ENCODE data around the gene RNF223. TPM values are rescaled to one million over a fixed set of nuclear protein-coding genes. Genes with fewer than 3 reads are reported as not detected.

The RNF223 gene
- total RNA-seq, 1 donor from 2014 or later = not detected

DNA sequence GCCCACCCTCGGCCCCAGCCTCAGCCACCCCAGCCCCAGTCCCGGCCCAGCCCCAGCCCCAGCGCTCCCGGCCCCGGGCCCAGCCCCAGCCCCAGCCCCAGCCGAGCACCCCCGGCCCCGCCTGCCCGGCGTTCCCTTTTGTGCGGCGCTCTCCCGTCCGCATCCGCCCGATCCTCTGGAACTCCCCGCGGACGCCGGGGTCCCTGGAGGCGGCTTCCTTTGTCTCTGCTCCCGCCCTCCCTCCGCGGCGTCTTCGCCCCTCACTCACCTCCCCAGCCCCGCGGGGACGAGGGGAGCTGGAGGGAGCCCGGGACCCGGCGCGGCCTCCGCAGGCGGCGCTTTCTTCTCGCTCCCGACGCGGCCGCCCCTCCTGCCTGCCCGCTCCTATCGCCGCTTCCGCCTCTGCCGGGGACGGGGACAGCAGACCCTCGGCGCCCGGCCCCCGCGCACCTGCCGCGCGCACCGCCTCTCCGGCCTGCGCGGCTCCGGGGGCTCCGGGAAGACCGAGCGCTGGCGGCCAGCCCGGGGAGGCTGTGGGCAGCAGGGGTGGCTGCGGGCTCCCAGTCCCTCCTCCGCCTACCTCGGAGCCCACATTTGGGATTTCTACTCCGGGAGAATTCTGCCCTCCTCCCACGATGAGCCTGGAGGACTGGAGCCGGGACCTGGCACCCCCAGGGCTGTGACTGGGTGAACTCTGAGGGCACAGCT, 40.2 kb downstream of the RNF223 start:
- intact Hi-C loops (cut with micrococcal nuclease) = loop anchor here (1.0 to 10.0 kb wide), 6 partner anchors 15 to 881 kb away; partner anchors contain the start of genes C1orf159, CALML6 and TMEM52

DNA sequence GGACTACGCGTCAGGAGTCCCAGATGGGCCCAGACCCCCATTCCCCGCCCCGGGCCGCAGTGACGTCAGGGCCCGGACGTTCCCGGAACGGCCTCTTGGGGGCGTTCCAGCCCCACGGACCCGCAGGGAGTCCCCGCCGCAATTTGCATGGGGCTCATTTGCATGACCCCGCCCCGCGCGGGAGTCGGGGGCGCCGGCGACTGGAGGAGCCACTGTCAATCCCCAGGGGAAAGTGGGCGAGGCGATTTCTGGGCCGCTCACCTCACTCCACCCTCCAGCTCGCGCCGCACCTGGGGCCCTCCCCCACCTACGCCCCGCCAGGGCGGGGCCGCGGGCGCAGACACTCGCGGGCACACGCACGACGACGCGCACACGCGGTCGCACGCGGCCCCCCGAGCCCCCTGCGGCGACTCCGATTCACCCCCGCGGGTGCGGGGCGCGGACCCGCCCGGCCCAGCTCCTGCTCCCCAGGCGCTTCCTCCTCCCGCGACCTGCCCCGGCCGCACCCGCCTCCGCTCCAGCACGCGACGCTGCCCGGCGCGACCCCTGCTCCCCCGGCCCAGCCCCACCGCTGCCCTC, 41.0 kb downstream of the RNF223 start:
- intact Hi-C loops (cut with micrococcal nuclease) = loop anchor here (1.0 to 10.0 kb wide), 6 partner anchors 14 to 882 kb away; partner anchors contain the start of genes C1orf159, CALML6 and TMEM52

DNA sequence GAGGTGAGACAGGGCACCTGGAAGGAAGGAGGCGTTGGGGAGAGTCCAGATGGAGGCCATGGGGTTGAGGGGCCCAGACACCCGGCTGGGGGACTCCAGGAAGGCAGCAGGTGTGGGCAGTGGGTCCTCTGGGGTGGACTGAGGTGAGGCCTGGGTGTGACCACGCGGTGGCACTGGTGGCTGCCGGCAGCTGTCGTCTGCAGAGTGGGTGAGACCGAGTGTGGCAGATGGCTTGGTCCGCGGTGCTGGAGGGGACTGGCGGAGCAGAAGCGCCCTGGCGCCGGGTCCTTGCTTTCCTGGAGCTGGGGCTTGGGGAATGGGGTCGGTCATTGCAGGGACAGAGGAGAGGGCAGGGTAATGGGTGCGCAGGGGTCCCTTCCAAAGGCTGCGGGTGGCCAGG, 41.7 kb downstream of the RNF223 start:
- intact Hi-C loops (cut with micrococcal nuclease) = loop anchor here (2.0 to 10.0 kb wide), 3 partner anchors 84 to 882 kb away; partner anchors contain the start of genes C1orf159, CALML6 and TMEM52

DNA sequence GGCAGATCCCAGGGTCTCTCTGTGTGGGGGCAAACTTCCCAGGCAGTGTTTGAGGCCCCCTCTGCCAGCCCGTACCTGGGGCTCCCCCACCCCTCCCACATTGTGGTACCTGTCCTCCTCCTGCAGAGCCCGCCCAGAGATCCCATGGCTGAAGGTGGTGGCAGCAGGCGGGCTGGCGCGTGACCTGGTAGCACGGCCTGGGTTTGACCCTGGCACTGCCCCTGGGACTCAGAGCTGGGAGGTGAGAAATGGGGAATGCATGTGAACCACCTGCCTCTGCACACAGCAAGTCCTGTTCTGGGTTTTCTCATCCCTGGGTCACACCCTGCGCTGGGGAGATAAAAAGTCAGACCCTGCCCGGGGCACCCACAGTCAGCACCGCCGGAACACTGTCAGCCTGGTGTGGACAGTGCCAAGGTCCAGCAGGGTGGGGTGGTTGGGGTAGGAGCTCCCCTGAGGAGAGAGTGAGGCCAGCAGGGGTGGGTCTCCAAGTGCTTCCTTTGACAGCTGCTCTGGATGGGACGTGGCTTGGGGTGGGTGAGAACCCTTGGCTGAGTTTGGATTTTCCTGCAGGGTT, 42.4 kb downstream of the RNF223 start:
- intact Hi-C loops (cut with micrococcal nuclease) = loop anchor here (2.0 to 10.0 kb wide), 3 partner anchors 85 to 883 kb away; partner anchors contain the start of genes C1orf159, CALML6 and TMEM52

DNA sequence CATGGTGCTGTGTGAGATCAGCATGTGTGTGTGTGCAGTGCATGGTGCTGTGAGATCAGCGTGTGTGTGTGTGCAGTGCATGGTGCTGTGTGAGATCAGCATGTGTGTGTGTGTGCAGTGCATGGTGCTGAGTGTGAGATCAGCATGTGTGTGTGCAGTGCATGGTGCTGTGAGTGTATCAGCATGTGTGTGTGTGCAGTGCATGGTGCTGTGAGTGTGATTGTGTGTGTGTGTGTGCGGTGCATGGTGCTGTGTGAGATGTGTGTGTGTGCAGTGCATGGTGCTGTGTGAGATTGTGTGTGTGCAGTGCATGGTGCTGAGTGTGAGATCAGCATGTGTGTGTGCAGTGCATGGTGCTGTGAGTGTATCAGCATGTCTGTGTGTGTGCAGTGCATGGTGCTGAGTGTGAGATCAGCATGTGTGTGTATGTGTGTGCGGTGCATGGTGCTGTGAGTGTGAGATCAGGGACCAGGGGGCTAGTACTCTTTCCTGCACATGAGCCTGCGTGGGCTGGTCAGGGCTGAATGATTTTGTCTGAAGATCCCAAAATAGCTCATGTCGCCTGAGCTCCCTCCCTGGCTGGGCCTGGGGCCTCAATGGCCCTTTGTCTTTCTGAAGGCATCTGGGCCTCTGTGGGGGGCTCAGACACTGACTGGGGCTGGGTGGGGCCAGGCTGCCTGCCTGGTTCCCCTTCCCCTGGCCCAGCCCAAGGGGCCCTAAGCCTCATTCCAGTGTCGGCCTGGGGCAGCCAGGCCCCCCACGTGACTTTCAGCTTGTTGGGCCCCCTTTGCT, 43.0 kb downstream of the RNF223 start:
- intact Hi-C loops (cut with micrococcal nuclease) = loop anchor here (10.0 kb wide), 1 partner anchor 884 kb away; the partner anchor contains the start of genes CALML6 and TMEM52

DNA sequence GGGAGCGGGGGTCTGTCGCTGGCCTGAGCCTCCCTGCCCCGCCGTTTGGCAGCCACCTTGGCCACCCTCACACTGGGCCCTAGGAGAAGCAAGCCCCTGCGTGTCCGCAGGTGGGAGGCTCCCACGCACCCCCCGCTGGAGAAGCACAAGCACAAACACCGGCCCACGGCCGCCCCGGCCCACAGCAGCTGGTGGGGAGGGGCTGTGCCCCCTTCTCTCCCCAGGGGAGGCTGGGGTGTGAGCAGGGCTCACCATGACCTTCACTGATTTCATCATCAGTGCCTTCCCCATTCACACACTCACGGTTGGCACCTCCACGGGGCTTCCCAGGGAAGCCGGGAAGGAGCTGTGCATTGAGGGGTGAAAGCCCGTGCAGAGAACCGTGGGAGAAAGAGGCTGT, 46.3 kb downstream of the RNF223 start:
- intact Hi-C loops (cut with micrococcal nuclease) = no loop called here

DNA sequence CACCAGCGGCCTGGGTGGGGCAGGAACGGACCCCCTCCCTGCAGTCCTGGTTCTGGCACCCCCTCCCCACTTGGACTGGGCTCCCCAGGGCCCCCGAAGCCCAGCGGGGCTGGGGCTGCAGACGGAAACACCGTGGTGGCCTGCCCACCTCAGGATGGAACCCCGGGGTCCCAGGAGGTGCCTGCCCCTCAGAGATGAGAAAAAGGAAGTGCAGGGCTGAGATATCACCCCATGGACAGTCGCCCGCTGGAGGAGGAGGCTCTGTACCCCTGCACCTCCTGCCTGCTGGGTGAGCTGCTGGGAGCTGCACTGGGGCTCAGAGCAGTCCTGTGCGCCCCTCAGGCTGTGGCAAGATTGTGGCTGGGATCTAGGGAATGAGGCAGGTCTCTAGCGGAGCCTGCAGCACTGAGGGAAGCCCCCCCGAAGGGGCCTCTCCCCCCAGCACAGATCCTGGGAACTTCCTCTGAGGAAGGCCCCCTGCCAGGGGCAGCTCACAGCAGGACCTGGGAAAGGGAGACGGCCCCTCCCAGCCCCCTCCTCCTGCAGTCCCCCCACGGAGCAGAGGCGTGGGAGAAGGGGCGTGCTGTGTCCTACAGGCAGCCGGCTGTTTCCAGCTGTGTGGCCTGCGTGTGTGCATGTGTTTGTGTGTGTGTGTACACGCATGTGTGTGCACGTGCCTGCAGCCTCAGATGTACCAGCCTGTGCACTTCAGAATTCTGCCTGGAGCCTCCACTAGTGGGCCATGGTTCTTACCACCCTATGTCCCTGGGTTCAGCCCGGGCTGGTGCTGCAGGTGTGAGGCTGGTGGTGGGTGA, 47.3 kb downstream of the RNF223 start:
- intact Hi-C loops (cut with micrococcal nuclease) = no loop called here

DNA sequence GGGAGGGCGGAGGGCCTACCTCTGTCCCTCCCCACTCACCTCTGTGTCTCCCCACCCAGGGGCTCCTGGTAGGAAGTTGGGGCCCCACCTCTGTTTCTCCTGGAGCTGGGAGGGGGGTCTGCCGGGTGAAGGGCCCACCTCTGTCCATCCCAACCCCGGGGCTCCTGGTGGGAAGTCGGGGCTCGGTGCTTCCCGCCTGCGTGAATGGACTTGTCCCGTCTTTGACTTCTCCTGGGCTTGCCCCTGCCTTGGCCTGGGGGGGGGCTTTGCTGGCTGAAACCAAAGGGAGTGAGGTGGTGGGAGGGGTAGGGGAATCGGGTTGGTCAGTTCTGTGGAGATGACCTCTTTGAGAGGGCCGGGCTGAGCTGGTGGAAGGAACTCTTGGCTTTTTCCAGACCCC, 48.4 kb downstream of the RNF223 start:
- intact Hi-C loops (cut with micrococcal nuclease) = no loop called here

DNA sequence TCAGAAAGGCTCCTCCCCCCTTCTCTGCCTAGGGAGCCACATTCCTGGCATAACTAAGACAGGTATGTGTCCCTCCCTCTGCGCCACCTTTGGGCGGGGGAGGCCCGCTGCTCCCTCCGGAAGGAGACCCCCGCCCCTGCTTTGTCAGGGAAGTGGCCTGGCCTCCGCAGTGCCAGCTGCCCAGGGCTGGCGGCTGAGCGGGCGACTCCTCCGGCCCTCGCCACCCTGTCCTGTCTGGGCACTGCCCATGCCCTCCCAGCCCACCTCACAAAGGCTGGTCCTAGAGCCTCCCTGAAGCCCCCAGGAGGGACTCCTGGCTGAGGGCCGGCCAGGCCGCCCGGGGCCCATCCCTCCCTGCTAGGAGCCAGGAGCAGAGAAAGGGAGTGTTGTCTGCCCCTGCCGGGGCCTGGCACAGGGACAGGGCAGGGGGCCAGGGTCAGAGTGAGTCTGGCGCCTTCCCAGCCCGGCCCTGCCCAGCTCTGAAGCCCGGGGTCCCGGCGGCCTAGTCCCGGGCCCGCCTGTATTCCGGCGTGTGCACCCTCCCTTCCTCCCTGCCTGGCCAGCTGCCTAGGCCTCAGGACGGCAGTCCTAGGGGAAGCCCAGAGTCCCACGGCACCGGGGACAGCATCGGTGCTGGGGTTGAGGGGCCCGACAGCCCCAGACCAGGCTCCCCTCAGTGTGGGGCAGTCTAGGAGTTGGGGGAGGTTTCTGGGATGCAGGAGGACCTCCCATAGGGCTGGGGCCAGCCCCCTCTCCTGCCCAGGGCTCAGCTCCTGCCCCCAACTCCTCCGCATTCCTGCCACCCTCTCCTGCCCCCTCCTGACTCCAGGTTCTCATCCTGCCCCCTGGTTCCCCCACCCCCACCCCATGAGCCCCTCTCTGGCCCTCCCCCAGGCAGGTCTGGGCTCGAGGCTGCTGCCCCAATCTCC, 49.1 kb downstream of the RNF223 start:
- intact Hi-C loops (cut with micrococcal nuclease) = no loop called here

DNA sequence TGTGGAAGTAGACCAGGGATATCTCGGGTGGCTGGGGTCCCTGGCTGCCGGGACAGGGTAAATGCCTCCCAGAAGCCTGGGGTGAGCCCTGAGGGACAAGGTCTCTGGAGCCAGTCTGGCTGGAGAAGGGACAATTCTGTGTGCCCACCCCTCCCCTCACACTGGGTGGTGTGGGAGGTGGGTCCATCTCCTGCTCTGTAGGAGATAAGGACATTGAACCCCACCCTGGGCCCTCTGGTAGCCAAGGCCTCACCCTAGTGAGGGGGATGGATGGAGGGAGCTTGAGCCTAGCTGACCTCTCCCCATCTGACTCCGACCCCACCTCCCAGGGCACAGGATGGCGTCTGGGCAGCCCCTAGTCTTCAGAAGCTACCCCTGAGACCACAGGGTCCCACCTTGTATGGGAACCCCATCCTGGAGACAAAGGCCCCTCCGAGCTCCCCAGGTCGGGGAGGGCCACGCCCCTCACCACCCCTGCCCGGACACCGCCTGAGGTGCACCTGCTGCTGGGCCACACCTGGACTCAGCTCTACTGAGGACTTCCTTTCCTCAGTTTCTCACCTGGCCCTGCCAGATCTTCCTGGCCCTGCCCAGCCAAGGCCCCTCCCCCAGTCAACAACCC, 49.8 kb downstream of the RNF223 start:
- intact Hi-C loops (cut with micrococcal nuclease) = no loop called here

DNA sequence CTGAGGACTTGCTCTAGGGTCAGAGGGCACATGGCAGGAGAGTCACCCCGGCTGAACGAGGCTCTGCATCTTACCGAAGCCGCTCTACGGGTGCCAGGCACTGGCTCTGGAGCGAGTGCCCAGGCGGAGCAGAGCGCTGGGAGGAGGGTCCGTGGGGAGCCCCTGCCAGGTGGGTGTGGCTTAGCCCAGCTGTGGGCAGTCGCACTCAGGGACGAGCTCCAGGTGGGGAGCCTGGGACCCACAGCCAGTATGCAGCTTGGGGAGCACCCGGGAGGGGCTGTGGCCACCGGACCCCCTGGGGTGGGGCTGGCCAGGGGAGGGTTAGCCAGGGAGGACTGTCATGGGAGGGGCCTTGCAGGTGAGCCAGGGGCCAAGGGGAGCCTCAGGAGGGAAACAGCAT, 50.4 kb downstream of the RNF223 start:
- intact Hi-C loops (cut with micrococcal nuclease) = no loop called here

DNA sequence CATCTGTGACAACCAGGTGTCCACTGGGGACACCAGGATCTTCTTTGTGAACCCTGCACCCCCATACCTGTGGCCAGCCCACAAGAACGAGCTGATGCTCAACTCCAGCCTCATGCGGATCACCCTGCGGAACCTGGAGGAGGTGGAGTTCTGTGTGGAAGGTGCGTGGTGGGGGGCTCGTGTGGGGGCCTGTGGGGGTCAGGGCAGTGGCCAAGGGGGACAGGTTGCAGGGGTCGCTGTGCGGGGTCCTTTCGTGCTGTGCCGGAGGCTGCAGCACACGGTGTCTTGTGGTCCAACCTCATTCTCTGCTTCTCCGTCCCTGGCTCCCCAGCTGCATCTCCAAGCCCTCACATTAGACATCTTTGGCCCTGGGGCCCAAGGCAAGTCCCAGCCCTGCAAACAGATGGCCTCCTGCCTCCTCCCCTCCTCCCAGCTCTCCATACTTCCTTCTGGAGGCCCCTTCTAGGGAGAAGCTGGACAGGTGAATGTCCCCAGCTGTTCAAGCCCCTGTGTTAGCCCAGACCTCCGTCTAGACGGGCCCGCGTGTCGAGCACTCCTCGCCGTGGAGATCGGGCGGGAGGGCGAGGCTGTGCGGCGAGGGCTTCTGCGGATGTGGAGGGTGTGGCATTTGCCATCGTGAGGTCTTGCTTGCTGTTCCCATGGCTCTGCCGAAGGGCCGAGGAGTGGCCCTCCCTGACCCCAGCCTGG, 51.6 kb downstream of the RNF223 start:
- intact Hi-C loops (cut with micrococcal nuclease) = no loop called here

DNA sequence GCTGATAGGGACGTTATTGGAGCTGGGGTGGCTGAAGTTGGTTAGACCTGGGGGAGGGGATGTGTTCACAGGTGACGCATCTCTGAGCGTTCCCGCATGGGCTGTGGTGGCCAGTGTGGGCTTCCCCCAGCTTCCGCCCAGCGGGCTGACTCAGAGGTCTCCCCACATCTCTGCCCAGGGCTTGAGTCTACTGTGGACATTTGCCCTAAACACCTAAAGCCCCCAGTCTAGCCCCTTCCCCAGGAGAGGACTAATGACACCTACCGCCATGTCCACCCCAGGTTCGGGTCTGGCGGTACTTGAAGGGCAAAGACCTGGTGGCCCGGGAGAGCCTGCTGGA, 52.2 kb downstream of the RNF223 start:
- intact Hi-C loops (cut with micrococcal nuclease) = no loop called here

DNA sequence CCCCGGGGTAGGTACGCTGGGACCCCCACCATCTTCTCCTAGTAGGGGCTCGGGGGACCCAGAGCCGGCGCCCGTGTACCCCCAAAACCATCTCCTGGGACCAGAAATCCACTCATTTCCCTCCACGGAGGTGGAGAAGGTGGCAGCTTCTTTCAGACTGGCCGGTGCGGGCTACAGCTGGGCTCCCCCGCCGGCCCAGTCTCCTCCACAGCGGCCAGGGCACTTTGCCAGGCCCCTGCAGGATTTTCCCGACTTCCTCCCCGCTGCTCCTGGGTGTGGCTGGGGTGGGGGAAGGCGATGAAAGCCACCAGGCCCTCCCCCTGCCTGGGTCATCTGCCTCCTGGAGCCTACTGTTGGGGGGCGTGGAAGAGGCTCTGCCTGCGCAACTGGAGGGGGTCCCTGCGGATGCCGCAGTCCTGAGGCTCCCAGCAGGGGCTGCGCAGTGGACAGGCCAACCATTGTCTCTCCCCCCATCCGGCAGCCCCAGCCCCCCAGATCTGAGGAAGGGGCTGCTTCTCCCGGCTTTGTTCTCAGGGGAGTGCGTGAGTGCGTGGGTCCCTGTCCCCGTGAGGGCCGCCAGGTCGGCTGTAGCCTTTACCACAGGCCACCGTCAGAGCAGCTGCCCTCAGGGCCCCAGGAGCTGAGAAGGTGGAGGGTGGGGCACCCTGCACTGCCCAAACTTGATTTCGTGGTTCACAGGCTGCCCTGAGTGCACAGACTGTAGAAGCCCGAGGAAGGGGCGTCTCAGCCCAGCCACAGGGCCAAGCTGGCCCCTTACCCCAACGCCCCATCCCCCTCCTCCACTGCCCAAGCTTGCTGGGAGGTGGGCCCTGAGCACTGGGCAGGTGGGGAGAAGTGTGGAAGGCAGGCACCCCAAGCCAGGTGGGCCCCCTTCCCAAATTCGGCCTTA, 52.8 kb downstream of the RNF223 start:
- intact Hi-C loops (cut with micrococcal nuclease) = no loop called here
